ENCODE data around the gene RUFY2.
"Not testable (repeated sequence)": the region's sequence is repeated elsewhere in the genome, so short reads cannot be mapped to it uniquely, and the experiment has no call there.

RUFY2 gene

GRCh38 chr10:68329506-68329861, 77.6 kb downstream of the RUFY2 start:
- in situ Hi-C loops (cut with MboI; ENCODE audit: low sequenced_read_pairs): loop anchor here (25.0 kb wide), 1 partner anchor 467 kb away; no protein-coding TSS in a partner anchor

GRCh38 chr10:68327889-68328786, 78.9 kb downstream of the RUFY2 start:
- in situ Hi-C loops (cut with MboI; ENCODE audit: low sequenced_read_pairs): loop anchor here (25.0 kb wide), 1 partner anchor 466 kb away; no protein-coding TSS in a partner anchor

GRCh38 chr10:68324396-68324795, 82.7 kb downstream of the RUFY2 start:
- in situ Hi-C loops (cut with MboI; ENCODE audit: low sequenced_read_pairs): not testable (repeated sequence)

- in situ Hi-C loops (cut with MboI; ENCODE audit: low sequenced_read_pairs): no loop called here
These were observed 88.6 kb downstream of the RUFY2 start for GRCh38 chr10:68318331-68319059.

- in situ Hi-C loops (cut with MboI; ENCODE audit: low sequenced_read_pairs): no loop called here
These were observed 91.5 kb downstream of the RUFY2 start for GRCh38 chr10:68315582-68315981.

- in situ Hi-C loops (cut with MboI; ENCODE audit: low sequenced_read_pairs): not testable (repeated sequence)
These were observed 92.1 kb downstream of the RUFY2 start for GRCh38 chr10:68314930-68315329.

- in situ Hi-C loops (cut with MboI; ENCODE audit: low sequenced_read_pairs): no loop called here
These were observed 96.5 kb downstream of the RUFY2 start for GRCh38 chr10:68310531-68310930.

GRCh38 chr10:68305854-68306253, 101.2 kb downstream of the RUFY2 start:
- in situ Hi-C loops (cut with MboI; ENCODE audit: low sequenced_read_pairs): no loop called here

GRCh38 chr10:68303849-68304412, 103.1 kb downstream of the RUFY2 start:
- in situ Hi-C loops (cut with MboI; ENCODE audit: low sequenced_read_pairs): no loop called here

- in situ Hi-C loops (cut with MboI; ENCODE audit: low sequenced_read_pairs): no loop called here
These were observed 104.2 kb downstream of the RUFY2 start for GRCh38 chr10:68302871-68303270.

GRCh38 chr10:68302503-68302823, 104.6 kb downstream of the RUFY2 start:
- in situ Hi-C loops (cut with MboI; ENCODE audit: low sequenced_read_pairs): no loop called here

- in situ Hi-C loops (cut with MboI; ENCODE audit: low sequenced_read_pairs): no loop called here
These were observed 105.1 kb downstream of the RUFY2 start for GRCh38 chr10:68301790-68302502.

- in situ Hi-C loops (cut with MboI; ENCODE audit: low sequenced_read_pairs): no loop called here
These were observed 105.8 kb downstream of the RUFY2 start for GRCh38 chr10:68301301-68301700.

GRCh38 chr10:68296843-68297663, 110.0 kb downstream of the RUFY2 start:
- in situ Hi-C loops (cut with MboI; ENCODE audit: low sequenced_read_pairs): no loop called here
